ENCODE measurements around the gene LMOD1.

The LMOD1 gene

DNA sequence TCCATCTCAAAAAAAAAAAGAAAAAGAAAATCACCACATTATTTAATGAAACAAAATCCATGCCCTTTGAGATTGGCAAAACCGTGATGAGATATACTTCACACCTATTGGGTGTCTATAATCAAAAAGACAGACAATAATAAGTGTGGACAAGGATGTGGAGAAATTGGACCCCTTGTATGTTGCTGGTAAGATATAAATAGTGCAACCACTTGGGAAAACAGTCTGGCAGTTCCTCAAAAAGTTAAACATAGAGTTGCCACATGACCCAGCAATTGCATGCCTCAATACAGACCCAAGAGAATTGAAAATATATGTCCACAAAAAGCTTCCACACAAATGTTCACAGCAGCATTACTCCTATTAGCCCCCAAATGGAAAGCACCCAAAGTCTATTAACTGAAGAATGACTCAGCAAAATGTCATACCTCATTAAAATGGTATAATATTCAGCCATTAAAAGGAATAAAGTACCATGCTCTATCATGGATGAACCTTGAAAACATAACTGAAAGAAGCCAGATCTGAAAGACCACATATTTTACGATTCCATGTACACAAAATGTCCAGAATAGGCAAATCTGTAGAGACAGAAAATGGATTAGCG is 24.3 kb downstream of the LMOD1 start:
- DNase-seq (ENCODE audit: low read depth in 1 of 2, low spot score in 1 of 2): no peak
- TF ChIP-seq JUND (IDR thresholded peaks at IDR 0.05; ENCODE audit: low read depth): no peak
- in situ Hi-C loops (cut with HindIII; ENCODE audit: low pct_unique_long_range_greater_than_20kb, low sequenced_read_pairs): no loop called here

DNA sequence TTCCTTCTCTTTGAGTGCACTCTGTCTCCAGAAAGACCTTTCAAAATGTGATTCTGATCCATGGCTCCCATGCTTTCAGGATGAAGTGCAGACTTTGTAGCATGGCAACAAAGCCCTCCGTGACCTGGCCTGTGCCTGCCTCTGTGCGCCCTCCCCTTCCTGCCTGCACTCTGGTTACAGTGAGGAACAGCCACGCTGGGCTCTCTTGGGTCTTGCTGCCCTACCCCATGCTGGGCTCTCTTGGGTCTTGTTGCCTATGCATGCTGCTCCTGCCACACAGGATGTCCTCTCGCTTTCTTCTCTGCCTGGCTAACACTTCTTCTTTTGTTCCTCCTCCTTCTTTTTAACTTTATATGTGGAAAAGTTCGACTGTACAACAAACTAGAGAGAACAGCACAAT is 28.0 kb downstream of the LMOD1 start:
- in situ Hi-C loops (cut with HindIII; ENCODE audit: low pct_unique_long_range_greater_than_20kb, low sequenced_read_pairs): no loop called here

DNA sequence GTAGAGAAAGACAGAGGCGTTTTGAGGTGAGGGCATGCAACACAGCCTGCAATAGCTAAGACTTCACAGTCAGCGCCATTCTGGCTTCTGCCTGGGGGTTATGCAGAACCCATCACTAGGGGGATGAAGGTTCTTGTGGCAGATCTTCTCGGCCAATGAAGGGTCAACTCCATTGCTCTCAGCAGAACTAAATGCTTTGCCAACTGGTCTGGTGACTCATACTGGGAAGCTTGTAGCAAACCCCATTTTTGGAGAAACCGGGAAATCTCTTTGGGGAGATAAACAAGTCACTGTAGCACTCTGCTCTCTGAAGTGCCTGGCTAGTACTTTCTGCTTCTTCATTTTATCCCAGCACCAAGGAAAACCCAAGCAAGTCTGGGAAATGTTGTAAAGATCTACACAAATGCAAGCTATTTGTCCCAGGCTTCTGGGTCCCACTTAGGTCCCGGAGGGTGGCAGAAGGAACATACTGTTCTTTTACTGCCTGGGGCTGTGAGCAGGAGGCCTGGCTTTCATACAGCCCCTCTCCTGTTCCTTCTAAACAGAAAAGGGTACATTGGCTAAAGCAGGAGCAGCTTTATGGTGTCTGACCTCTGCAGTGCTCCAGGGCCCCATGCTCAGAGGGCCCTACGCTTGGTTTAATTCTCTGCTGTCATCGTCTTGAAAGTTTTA is 28.9 kb downstream of the LMOD1 start:
- no peak for TF ChIP-seq JUND (IDR thresholded peaks at IDR 0.05; ENCODE audit: low read depth)
- no peak for DNase-seq (ENCODE audit: low read depth in 1 of 2, low spot score in 1 of 2)
- in situ Hi-C loops (cut with HindIII; ENCODE audit: low pct_unique_long_range_greater_than_20kb, low sequenced_read_pairs): no loop called here

More for the DNA sequence above, 28.0 kb downstream of the LMOD1 start:
- TF ChIP-seq JUND (IDR thresholded peaks at IDR 0.05; ENCODE audit: low read depth): no peak
- DNase-seq (ENCODE audit: low read depth in 1 of 2, low spot score in 1 of 2): no peak

DNA sequence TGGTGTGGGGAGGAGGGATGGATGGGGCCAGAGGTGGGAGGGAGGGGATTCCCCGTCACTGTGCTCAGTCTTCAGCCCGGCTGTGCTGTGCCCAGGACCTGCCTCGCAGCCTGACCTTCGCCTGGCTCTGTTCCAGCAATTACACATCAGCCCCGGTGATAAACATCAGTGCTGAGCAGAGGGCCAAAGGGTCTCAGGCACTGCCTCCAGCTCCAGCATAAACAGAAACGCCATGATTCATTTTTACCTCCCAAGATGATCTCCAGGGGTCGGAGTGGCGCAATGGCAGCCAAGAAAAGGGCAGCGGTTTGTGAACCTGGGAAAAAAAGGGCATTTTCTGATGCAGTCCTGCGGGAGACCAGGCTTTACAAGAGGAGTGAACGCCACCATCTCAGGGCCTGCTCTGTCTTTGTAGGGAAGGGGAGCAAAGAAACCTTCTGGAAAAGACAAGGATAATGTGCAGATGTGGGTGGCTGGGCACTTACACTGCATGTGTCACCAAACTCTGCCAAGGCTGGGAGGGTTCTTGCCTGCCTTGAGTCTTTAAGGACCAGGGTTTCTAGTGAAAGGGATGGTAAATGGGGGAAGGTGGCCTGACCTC is 29.6 kb downstream of the LMOD1 start:
- TF ChIP-seq JUND (IDR thresholded peaks at IDR 0.05; ENCODE audit: low read depth): no peak
- no peak for DNase-seq (ENCODE audit: low read depth in 1 of 2, low spot score in 1 of 2)
- in situ Hi-C loops (cut with HindIII; ENCODE audit: low pct_unique_long_range_greater_than_20kb, low sequenced_read_pairs): no loop called here

DNA sequence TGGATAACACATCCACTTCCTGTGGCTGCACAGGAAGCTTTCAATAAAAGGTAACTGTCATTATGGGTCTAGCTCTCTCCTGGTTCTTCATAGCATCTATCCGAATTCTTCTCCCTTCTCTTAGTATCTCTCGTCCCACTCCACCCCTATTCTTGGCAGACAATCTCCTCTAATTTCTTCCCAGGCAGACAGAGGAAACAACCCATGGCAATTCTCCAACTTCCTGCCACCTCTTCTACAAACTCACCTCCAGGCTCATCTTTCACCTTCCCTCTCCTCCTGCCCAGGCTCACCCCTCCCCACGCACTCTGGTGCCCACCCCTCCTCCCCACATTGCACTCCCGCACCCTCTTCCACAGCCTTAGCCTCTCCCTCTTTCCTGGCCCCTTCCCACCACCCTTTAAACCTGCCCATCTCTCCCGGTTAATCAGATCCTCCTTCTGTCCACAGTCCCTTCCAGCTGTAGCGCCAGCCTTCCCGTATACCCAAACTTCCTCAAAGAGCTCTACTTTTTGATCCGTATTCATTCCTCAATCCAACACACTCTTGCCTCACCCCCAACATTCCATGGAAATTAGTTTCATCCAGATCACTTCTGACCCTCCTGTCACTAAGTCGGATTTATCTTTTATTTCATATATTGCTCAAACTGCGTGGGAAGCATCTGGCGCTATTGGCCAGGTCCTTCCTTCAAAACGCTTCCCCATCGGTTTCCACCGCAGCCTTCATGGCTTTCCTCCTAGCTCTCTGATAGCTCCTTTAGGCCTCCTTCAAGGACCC is 31.7 kb downstream of the LMOD1 start:
- DNase-seq (ENCODE audit: low read depth in 1 of 2, low spot score in 1 of 2): no peak
- no peak for TF ChIP-seq JUND (IDR thresholded peaks at IDR 0.05; ENCODE audit: low read depth)
- in situ Hi-C loops (cut with HindIII; ENCODE audit: low pct_unique_long_range_greater_than_20kb, low sequenced_read_pairs): no loop called here

DNA sequence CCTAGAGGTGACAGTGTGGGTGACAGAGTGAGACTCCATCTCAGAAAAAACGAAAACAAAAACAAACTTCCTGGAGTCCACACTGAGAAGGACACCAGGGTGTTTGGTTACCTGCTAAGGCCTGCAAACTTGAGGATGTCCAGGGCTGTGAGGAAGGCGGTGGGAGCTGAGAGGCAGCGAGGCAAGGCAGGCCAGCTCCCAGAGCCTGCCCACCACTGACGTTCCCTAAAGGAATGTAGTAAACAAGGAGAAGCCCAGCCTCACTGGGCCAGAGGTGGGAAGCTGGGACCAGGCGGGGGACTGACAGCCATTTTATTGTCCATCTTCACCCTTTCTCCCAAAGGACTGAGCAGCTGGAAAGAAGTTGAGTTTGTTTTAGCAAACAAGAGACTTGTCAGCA is 33.5 kb downstream of the LMOD1 start:
- TF ChIP-seq JUND (IDR thresholded peaks at IDR 0.05; ENCODE audit: low read depth): no peak
- no peak for DNase-seq (ENCODE audit: low read depth in 1 of 2, low spot score in 1 of 2)
- in situ Hi-C loops (cut with HindIII; ENCODE audit: low pct_unique_long_range_greater_than_20kb, low sequenced_read_pairs): no loop called here

DNA sequence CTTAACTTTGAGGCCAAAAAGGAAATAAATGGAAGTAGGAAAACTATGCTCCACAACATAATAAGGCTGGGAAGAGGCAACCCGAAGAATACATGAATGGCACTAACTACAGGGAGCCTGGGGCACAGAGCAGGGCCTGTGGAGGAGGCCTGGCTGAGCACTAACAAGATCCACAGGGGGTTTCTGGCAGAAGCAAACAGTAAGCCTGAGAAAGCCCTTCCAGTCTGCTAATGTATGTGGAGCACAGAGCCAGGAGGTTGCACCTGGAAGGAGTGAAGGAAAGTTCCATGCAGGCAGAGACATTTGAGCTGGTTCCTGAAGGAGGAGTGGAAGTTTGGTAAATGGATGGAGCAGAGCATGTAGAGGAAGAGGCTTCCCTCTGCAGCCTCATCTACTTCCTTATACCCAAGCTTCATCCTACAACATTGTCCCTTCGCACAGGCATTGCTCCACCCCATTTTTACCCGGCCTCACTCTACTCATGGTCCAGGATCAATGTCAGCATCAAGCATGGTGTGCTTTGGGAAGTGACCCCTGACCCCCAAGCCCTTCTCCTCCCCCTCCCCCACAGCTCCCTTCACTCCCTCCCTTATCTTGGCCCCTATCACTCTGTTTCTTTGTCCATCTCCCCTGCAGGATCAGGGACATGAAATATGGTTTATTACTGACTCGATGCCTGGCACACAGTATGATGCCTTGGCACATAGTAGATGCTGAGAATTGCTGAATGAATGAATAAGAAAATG is 34.3 kb downstream of the LMOD1 start:
- no peak for DNase-seq (ENCODE audit: low read depth in 1 of 2, low spot score in 1 of 2)
- no peak for TF ChIP-seq JUND (IDR thresholded peaks at IDR 0.05; ENCODE audit: low read depth)
- in situ Hi-C loops (cut with HindIII; ENCODE audit: low pct_unique_long_range_greater_than_20kb, low sequenced_read_pairs): no loop called here

DNA sequence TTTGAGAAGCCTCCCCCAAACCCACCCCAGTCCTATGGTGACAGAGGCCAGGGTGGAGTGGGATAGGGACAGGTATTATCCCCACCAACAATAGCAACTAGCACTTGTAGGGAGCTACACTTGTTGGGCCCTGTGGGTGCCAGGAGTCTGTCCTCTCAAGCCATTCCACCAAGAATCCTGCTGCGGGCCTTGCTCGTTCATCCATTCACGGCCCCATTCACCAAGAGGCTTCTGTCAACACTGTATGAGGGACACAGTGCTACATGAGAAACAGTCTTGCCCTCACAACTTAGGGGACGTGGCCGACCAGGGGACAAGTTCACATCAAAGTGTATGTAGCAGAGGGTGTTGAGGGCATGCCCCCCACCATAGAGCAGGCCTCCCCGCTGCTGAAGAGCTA is 38.7 kb downstream of the LMOD1 start:
- in situ Hi-C loops (cut with HindIII; ENCODE audit: low pct_unique_long_range_greater_than_20kb, low sequenced_read_pairs): no loop called here
- no peak for TF ChIP-seq JUND (IDR thresholded peaks at IDR 0.05; ENCODE audit: low read depth)
- DNase-seq (ENCODE audit: low read depth in 1 of 2, low spot score in 1 of 2): no peak

DNA sequence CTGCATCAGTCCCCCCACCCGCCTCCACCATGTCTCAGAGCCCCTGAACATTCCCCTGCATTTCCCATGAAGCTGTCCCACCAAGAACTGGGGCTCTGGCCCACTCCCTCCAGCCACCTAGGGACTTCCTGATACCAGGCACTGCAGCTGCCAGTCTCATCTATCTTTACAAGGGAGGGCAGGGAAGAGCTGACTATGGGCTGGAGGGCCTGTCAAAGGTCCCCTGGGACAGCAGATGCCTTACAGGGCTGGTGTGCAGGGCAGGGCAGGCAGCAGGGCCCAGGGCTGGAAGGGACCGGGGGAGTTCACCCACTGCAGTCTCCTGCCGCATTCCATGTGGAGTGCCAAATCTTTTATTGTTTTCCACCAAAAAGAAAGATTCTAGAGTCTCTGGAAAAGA is 40.0 kb downstream of the LMOD1 start:
- no peak for DNase-seq (ENCODE audit: low read depth in 1 of 2, low spot score in 1 of 2)
- no peak for TF ChIP-seq JUND (IDR thresholded peaks at IDR 0.05; ENCODE audit: low read depth)
- in situ Hi-C loops (cut with HindIII; ENCODE audit: low pct_unique_long_range_greater_than_20kb, low sequenced_read_pairs): no loop called here

DNA sequence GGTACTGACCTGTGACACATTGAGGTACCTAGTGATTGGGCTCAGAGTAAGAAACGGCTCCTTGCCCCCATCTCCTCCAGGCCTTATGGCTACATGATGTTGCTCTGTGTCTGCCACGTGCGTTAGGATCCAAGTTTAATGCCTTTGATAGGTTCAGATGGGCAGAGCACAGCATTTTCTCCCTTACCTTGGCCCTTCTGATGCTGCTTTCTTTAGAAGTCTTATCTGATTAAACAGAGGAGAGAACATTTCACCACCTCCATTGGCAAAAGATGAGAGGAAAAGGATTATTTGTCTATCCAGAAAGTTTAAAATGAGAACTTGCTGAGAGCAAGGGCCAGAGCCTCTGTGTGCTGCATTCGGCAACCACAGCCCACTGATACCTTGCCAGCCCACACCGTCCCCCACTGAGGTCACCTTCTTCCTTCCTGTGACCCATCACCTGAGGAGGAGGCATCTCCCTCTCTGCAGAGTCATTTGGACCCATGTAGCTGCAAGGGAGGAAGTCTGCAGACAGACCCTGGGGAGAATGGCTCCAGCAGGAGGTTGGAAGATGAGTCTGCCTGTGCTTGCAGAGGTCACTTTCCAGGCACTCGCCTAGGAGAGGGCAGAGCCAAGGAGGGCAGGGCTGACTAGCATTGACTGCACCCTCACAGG is 41.0 kb downstream of the LMOD1 start:
- no peak for TF ChIP-seq JUND (IDR thresholded peaks at IDR 0.05; ENCODE audit: low read depth)
- in situ Hi-C loops (cut with HindIII; ENCODE audit: low pct_unique_long_range_greater_than_20kb, low sequenced_read_pairs): no loop called here
- no peak for DNase-seq (ENCODE audit: low read depth in 1 of 2, low spot score in 1 of 2)

DNA sequence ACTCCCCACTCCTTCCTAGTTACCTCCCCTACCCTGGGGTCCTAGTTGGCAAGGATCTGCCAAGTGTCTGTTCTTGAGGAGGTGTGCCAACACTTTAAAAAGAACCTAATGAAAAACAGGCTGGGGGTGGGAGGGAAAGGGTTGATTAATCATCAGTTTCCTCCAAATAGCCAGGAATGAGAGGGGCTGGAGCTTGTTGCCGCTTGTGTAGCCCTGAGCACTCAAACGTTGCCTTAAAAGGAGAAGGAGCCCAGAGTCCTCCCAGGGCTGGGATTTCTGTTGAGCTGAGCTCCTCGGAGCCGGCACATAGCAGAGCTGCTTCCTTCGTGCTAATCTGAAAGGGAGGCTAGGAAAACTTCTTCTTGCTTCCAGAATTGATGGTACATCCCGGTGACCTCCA is 41.8 kb downstream of the LMOD1 start:
- in situ Hi-C loops (cut with HindIII; ENCODE audit: low pct_unique_long_range_greater_than_20kb, low sequenced_read_pairs): no loop called here
- no peak for DNase-seq (ENCODE audit: low read depth in 1 of 2, low spot score in 1 of 2)
- TF ChIP-seq JUND (IDR thresholded peaks at IDR 0.05; ENCODE audit: low read depth): no peak

DNA sequence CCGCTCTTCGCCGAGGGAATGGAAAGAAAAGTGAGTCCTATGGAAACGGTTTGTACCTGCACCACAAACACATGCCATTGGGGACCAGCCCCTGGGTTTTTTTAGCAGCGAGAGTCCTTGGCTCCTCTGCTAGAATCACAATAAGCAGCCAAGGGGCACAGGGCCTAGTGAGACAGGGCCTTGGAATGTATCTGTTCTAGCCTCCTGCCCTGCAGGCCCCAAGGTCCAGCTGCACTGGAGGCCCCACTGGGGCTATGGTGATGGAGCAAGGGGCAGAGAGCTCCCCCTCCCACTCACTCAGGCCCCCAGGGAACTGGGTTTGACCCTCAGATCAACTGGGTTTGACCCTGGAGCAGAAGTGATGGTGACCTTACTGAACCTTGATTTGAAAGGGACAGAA is 43.2 kb downstream of the LMOD1 start:
- DNase-seq (ENCODE audit: low read depth in 1 of 2, low spot score in 1 of 2): no peak
- in situ Hi-C loops (cut with HindIII; ENCODE audit: low pct_unique_long_range_greater_than_20kb, low sequenced_read_pairs): no loop called here
- TF ChIP-seq JUND (IDR thresholded peaks at IDR 0.05; ENCODE audit: low read depth): no peak

All from T47D (cell line).